MCF 10A (cell line): ENCODE measurements around the gene PAK5. TPM values are rescaled to one million over a fixed set of nuclear protein-coding genes. Genes with fewer than 3 reads are reported as not detected.

Source experiments
- BruUV-seq: library from RNA; stranded (reverse); fragments of 400-500 nt; replicated peaks from 2 replicates; lab custom pipeline; 2021; lab: Mats Ljungman, UMichigan
- CTCF ChIA-PET: fragments of 300-600 bp; sonication (Branson Sonifier 250); formaldehyde crosslinking; extraction: SDS; loops from one replicate; lab custom pipeline; 2021; ENCODE audit warnings: antibody characterized with exemption, inconsistent platforms; lab: Yijun Ruan, JAX
- POLR2A ChIA-PET: fragments of 300-600, 350-650 bp; sonication (Branson Sonifier 250); formaldehyde crosslinking; extraction: SDS; loops from one replicate; lab custom pipeline; 2020; ENCODE audit warnings: antibody characterized with exemption, inconsistent platforms; lab: Yijun Ruan, JAX
- DNase-seq: peaks from one replicate; pipeline ENCODE4 v3.0.0-alpha.2; 2018; ENCODE audit not compliant: unreplicated experiment
- H3K27ac Mint-ChIP-seq: one replicate; pipeline ENCODE4 v1.8.0; 2022; ENCODE audit warnings: mild to moderate bottlenecking, low read depth, mixed read lengths; ENCODE audit not compliant: unreplicated experiment
- H3K27me3 Mint-ChIP-seq: one replicate; pipeline ENCODE4 v1.8.0; 2022; ENCODE audit warnings: mixed read lengths; ENCODE audit not compliant: insufficient read depth, unreplicated experiment
- H3K36me3 Mint-ChIP-seq: one replicate; pipeline ENCODE4 v1.8.0; 2022; ENCODE audit warnings: mild to moderate bottlenecking, moderate library complexity, mixed read lengths; ENCODE audit not compliant: insufficient read depth, unreplicated experiment
- H3K4me1 Mint-ChIP-seq: one replicate; pipeline ENCODE4 v1.8.0; 2022; ENCODE audit warnings: mixed read lengths; ENCODE audit not compliant: insufficient read depth, unreplicated experiment
- H3K4me3 Mint-ChIP-seq: one replicate; pipeline ENCODE4 v1.8.0; 2022; ENCODE audit warnings: mild to moderate bottlenecking, moderate library complexity, mixed read lengths; ENCODE audit not compliant: unreplicated experiment
- H3K9me3 Mint-ChIP-seq: one replicate; pipeline ENCODE4 v1.8.0; 2022; ENCODE audit warnings: mixed read lengths; ENCODE audit not compliant: unreplicated experiment
- intact Hi-C: fragments of 100-400 bp; cut with micrococcal nuclease; formaldehyde crosslinking; loops from 2 replicates; pipeline ENCODE4 v1.14.1; 2022
- total RNA-seq: library from RNA; stranded (reverse); gene quantifications from 2 replicates; pipeline ENCODE4 v1.2.3, GENCODE V29; 2022
- TF ChIP-seq, protein P1 (sequence below): fragments of 200-600 bp; IDR thresholded peaks from one replicate; pipeline ENCODE4 v1.8.0; 2022; ENCODE audit warnings: antibody characterized with exemption, mild to moderate bottlenecking; ENCODE audit not compliant: unreplicated experiment

Gene PAK5
- total RNA-seq, 1 experiment from 2014 or later, result not detected

DNA sequence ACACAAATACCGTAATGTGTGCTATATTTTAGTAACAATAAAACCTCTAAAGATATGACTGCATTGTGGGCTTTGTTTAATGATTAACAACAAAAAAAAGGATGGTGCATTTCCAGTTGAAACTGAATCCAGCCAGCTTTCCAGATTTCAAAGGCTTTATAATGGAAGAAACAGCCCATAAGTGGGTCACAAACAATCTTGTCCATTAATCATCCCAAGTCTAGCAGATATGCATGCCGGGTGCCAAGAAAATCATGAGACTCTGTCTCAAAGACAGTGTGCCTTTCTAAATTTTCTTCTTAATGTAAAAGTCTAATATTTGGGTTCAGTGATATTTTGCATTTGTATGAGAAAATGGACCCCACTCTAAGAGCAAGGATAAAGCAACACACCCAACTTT lies 345.1 kb downstream of the PAK5 start:
- ChIA-PET CTCF (interaction anchor here (0.8 to 1.6 kb wide), 2 partner anchors 26 to 86 kb away, joined by 4 to 8 read pairs; no protein-coding TSS in a partner anchor), POLR2A (interaction anchor here (0.6 kb wide), 1 partner anchor 1370 kb away, joined by 3 read pairs; no protein-coding TSS in a partner anchor)
- BruUV-seq, result no TSS peak
- Mint-ChIP-seq H3K27me3 (no peaks in the 10 kb centered on the region), H3K4me1 (no peaks in the 10 kb centered on the region), H3K27ac (no peak overlapping the region), H3K4me3 (no peak overlapping the region), H3K36me3 (no peaks in the 10 kb centered on the region), H3K9me3 (peaks cover 23% of the 10 kb centered on the region)
- DNase-seq, result no peak
- TF ChIP-seq, protein P1, sequence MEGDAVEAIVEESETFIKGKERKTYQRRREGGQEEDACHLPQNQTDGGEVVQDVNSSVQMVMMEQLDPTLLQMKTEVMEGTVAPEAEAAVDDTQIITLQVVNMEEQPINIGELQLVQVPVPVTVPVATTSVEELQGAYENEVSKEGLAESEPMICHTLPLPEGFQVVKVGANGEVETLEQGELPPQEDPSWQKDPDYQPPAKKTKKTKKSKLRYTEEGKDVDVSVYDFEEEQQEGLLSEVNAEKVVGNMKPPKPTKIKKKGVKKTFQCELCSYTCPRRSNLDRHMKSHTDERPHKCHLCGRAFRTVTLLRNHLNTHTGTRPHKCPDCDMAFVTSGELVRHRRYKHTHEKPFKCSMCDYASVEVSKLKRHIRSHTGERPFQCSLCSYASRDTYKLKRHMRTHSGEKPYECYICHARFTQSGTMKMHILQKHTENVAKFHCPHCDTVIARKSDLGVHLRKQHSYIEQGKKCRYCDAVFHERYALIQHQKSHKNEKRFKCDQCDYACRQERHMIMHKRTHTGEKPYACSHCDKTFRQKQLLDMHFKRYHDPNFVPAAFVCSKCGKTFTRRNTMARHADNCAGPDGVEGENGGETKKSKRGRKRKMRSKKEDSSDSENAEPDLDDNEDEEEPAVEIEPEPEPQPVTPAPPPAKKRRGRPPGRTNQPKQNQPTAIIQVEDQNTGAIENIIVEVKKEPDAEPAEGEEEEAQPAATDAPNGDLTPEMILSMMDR, result no peak
- intact Hi-C loops, result no loop called here

DNA sequence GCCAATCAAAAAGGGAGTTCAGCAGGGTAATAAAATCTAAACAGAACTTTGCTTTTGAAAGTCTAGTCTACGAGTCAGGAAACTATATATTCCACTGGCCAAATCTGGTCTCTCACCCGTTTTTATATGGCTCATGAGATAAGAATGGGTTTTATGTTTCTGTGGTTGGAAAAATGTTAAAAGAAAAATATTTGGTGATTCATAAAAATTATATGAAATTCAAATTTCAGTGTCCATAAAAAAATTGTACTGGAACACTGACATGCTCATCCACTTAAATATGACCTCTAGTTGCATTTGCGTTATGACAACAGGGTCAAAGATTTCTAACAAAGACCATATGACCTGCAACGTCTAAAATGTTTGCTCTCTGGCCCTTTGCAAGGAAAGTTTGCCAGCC lies 346.8 kb downstream of the PAK5 start:
- no TSS peak for BruUV-seq
- Mint-ChIP-seq H3K36me3 (no peaks in the 10 kb centered on the region), H3K9me3 (peaks cover 17% of the 10 kb centered on the region), H3K4me3 (no peak overlapping the region), H3K27me3 (no peaks in the 10 kb centered on the region), H3K4me1 (no peaks in the 10 kb centered on the region), H3K27ac (no peak overlapping the region)
- POLR2A ChIA-PET, result no interaction called here
- no peak for DNase-seq
- CTCF ChIA-PET, result no interaction called here
- TF ChIP-seq, protein P1, result no peak
- intact Hi-C loops, result no loop called here

DNA sequence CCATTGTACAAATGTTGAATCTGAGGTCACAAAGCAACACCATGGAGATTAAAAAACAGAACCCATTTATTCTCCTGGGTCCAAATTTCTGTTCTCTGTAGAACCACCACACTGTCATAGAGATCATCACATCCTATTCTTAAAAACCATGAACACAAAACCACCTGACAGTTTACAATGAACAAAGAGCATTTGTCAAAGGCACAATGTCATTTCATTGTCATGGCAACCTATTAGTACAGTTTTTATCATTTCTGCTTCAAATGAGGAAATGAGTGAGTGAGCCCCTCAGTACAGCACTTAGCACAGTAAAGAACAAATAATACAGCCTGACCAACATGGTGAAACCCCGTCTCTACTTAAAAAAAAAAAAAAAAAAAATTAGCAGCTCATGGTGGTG lies 347.6 kb downstream of the PAK5 start:
- H3K27me3 Mint-ChIP-seq, result no peaks in the 10 kb centered on the region

DNA sequence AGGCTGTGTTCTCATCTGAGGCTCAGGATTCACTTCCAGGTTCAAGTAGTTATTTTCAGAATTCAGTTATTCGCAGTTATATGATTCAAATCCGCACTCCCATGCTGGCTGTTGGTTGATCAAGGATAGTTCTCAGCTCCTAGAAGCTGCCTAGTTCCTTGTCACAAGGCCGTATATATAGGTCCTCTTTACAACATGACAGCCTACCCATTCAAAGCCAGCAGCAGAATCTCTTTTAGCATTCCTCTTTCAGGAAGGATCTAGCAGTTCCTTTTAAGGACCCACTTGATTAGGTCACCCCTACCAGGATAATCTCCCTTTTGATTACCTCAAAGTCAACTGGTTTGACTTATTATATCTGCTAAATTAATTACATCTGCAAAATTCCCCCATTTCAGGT lies 348.2 kb downstream of the PAK5 start:
- ChIA-PET CTCF (interaction anchor here (0.7 kb wide), 1 partner anchor 127 kb away, joined by 3 read pairs; no protein-coding TSS in a partner anchor), POLR2A (no interaction called here)
- Mint-ChIP-seq H3K4me3 (no peak overlapping the region), H3K27me3 (no peaks in the 10 kb centered on the region), H3K4me1 (no peaks in the 10 kb centered on the region), H3K27ac (no peak overlapping the region), H3K9me3 (peaks cover 10% of the 10 kb centered on the region), H3K36me3 (no peaks in the 10 kb centered on the region)
- BruUV-seq, result no TSS peak
- intact Hi-C loops, result no loop called here
- no peak for DNase-seq
- TF ChIP-seq, protein P1, result no peak

More for the DNA sequence above, 347.6 kb downstream of the PAK5 start:
- ChIA-PET CTCF (interaction anchor here (0.6 to 0.7 kb wide), 3 partner anchors 126 to 919 kb away, joined by 3 read pairs; no protein-coding TSS in a partner anchor), POLR2A (no interaction called here)
- intact Hi-C loops, result no loop called here
- no peak overlapping the region for H3K27ac Mint-ChIP-seq
- no peaks in the 10 kb centered on the region for H3K36me3 Mint-ChIP-seq
- no TSS peak for BruUV-seq
- DNase-seq, result no peak
- TF ChIP-seq, protein P1, result no peak
- H3K9me3 Mint-ChIP-seq, result peaks cover 17% of the 10 kb centered on the region
- H3K4me1 Mint-ChIP-seq, result no peaks in the 10 kb centered on the region
- H3K4me3 Mint-ChIP-seq, result no peak overlapping the region
